Measurements from ENCODE around the gene TTC23L.

GRCh38 chr5:34790069-34790468 is 48.9 kb upstream of the TTC23L start:
- TF ChIP-seq CTCF (conservative IDR thresholded peaks at IDR 0.05), result no peak
- no peak for TF ChIP-seq ZFX (IDR thresholded peaks at IDR 0.05)
